HepG2 (cell line): Measurements from ENCODE around the gene ZNF625. TPM values are rescaled to one million over a fixed set of nuclear protein-coding genes. Genes with fewer than 3 reads are reported as not detected.
A peak's percentile ranks its signal among the peaks of the same experiment; 100 is the strongest.

ENCODE experiments used
- ASH2L ChIP-seq: fragments of 300-600, 200-600 bp; sonication (generic); IDR thresholded peaks from 2 replicates; pipeline ENCODE4 v1.7.0; 2017; ENCODE audit warnings: low read depth, mild to moderate bottlenecking, moderate library complexity, mixed read lengths, low read length; ENCODE audit not compliant: insufficient read length
- FOXC1 ChIP-seq: sonication (generic); formaldehyde crosslinking; IDR thresholded peaks from 2 replicates; pipeline ENCODE4 v1.8.0; 2022; ENCODE audit warnings: mild to moderate bottlenecking, missing genetic modification reagents, borderline replicate concordance
- KDM1A ChIP-seq: IDR thresholded peaks from 2 replicates; pipeline ENCODE4 v1.6.1; 2016; ENCODE audit warnings: missing compliant biosample characterization
- MIER2 ChIP-seq: IDR thresholded peaks from 2 replicates; pipeline ENCODE4 v1.6.1; 2016; ENCODE audit warnings: missing biosample characterization, missing genetic modification reagents
- MLLT10 ChIP-seq: sonication (generic); formaldehyde crosslinking; IDR thresholded peaks from 2 replicates; pipeline ENCODE4 v1.4.0; 2020; ENCODE audit warnings: missing genetic modification reagents
- MXD4 ChIP-seq: IDR thresholded peaks from 2 replicates; pipeline ENCODE4 v1.6.1; 2016; ENCODE audit warnings: mild to moderate bottlenecking, missing biosample characterization, missing genetic modification reagents
- NFIB ChIP-seq: sonication (generic); formaldehyde crosslinking; IDR thresholded peaks from 2 replicates; pipeline ENCODE4 v1.9.0; 2021; ENCODE audit warnings: missing genetic modification reagents, mild to moderate bottlenecking, borderline replicate concordance
- RFXANK ChIP-seq: IDR thresholded peaks from 2 replicates; pipeline ENCODE4 v1.6.1; 2016
- SPEN ChIP-seq: sonication (generic); formaldehyde crosslinking; IDR thresholded peaks from 2 replicates; pipeline ENCODE4 v1.5.1; 2020; ENCODE audit warnings: low read depth, mild to moderate bottlenecking, missing genetic modification reagents
- YEATS2 ChIP-seq: sonication (generic); formaldehyde crosslinking; IDR thresholded peaks from 2 replicates; pipeline ENCODE4 v1.4.0; 2020; ENCODE audit warnings: missing genetic modification reagents, borderline replicate concordance
- ZFP37 ChIP-seq: sonication (generic); formaldehyde crosslinking; IDR thresholded peaks from 2 replicates; pipeline ENCODE4 v1.4.0; 2020; ENCODE audit warnings: missing genetic modification reagents, borderline replicate concordance
- ZNF432 ChIP-seq: sonication (generic); formaldehyde crosslinking; IDR thresholded peaks from 2 replicates; pipeline ENCODE4 v1.5.0; 2020; ENCODE audit warnings: missing genetic modification reagents, mild to moderate bottlenecking, borderline replicate concordance
- ZNF589 ChIP-seq: sonication (generic); formaldehyde crosslinking; conservative IDR thresholded peaks from 2 replicates; pipeline ENCODE4 v1.8.0; 2022; ENCODE audit warnings: mild to moderate bottlenecking, moderate library complexity, missing genetic modification reagents
- polyA plus RNA-seq, 8 experiments: library from polyadenylated mRNA; depleted of rRNA in 3 of 8; stranded (reverse) in 7 of 8; unstranded in 1 of 8; fragments of >200 nt; fragmentation: Illumina TruSeq in 4 of 8; extraction: Trizol in 4 of 8; gene quantifications; 2 replicates each; pipeline versions ENCODE4 v1.2.1 to v1.2.3, GENCODE V29; 2011 to 2016; ENCODE audit warnings: low read depth in 4 of 8, missing spikeins in 1 of 8, mixed read lengths in 1 of 8; ENCODE audit not compliant: insufficient read depth in 1 of 8
- total RNA-seq, 5 experiments: library from RNA; depleted of rRNA; stranded (reverse); fragments of >200 nt; fragmentation: Illumina TruSeq; extraction: Trizol; gene quantifications; 2 replicates each; pipeline ENCODE4 v1.2.3, GENCODE V29; 2016; ENCODE audit warnings: low read depth in 1 of 5
- TF ChIP-seq, protein P1 (sequence below): IDR thresholded peaks from 2 replicates; pipeline ENCODE4 v1.6.1; 2016; ENCODE audit warnings: missing compliant biosample characterization, missing genetic modification reagents, borderline replicate concordance
- TF ChIP-seq, protein P2 (sequence below): sonication (generic); formaldehyde crosslinking; IDR thresholded peaks from 2 replicates; pipeline ENCODE4 v1.4.0; 2020; ENCODE audit warnings: missing genetic modification reagents
- TF ChIP-seq, protein P3 (sequence below): sonication (generic); formaldehyde crosslinking; conservative IDR thresholded peaks from 2 replicates; pipeline ENCODE4 v1.4.0; 2020; ENCODE audit warnings: missing genetic modification reagents
- TF ChIP-seq, protein P4 (sequence below): sonication (generic); formaldehyde crosslinking; conservative IDR thresholded peaks from 2 replicates; pipeline ENCODE4 v1.8.0; 2022; ENCODE audit warnings: low read depth, missing genetic modification reagents

Gene ZNF625
- total and polyA plus RNA-seq, 2 of the 13 experiments (the other 11 are each of a cell fraction or from before 2014, with no cell fraction given), result 1.7 to 12.2 TPM

DNA sequence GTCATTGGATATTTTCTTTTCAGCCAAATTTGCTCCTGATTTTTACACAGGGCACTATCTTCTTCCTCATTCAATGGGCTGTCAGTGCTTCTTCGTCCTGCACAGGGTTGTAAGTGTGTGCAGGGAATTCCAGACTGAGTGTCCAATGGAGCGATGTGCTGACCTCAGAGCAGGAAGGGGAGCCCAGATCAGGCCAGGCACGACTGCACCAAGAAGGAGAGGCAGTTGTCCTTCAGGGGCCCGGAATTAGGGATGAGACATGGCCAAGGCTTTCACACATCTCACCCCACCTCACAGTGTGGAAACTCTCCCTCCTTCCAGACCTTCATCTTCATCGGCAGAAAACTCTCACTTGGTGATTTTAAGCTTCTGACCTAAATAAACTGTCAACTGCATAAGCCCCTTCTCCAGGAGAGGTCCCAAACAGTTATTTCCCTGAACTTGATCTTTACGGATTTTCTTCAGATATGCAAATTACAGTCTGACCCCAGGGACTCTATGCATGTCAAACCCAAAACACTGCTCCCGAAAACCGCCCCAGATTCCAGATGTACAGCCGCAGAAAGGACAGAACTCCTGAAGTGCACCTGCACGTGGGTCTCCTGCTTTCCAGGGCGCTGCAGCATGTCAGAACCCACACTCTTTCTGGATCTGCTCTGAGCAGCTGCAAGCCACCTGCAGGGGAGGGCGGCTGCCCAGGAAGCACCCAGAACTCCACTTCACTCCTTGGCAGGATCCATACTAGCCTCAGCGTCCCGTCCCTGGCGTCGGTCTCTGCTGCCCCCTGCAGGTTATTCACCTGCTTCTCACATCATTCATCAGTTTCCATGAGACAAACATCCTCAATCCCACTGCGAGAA is 15.8 kb downstream of the ZNF625 start (continued):
- TF ChIP-seq, protein P1, sequence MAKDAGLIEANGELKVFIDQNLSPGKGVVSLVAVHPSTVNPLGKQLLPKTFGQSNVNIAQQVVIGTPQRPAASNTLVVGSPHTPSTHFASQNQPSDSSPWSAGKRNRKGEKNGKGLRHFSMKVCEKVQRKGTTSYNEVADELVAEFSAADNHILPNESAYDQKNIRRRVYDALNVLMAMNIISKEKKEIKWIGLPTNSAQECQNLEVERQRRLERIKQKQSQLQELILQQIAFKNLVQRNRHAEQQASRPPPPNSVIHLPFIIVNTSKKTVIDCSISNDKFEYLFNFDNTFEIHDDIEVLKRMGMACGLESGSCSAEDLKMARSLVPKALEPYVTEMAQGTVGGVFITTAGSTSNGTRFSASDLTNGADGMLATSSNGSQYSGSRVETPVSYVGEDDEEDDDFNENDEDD (CRISPR knock-in tag), result no peak
- TF ChIP-seq MIER2 (CRISPR knock-in tag) (no peak), ZNF589 (no peak), ZNF432 (no peak), ZFP37 (no peak), SPEN (CRISPR knock-in tag) (no peak), ASH2L (peak; percentile 15), YEATS2 (peak; percentile 23; the same call in 1 of the 2 replicates), KDM1A (0 out of 2 replicates have a peak, but pooled peaks have one; percentile 3), NFIB (CRISPR knock-in tag) (no peak), FOXC1 (no peak), MXD4 (CRISPR knock-in tag) (no peak), RFXANK (CRISPR knock-in tag) (peak; percentile 14; the same call in 1 of the 2 replicates), MLLT10 (CRISPR knock-in tag) (no peak)
- TF ChIP-seq, protein P2, sequence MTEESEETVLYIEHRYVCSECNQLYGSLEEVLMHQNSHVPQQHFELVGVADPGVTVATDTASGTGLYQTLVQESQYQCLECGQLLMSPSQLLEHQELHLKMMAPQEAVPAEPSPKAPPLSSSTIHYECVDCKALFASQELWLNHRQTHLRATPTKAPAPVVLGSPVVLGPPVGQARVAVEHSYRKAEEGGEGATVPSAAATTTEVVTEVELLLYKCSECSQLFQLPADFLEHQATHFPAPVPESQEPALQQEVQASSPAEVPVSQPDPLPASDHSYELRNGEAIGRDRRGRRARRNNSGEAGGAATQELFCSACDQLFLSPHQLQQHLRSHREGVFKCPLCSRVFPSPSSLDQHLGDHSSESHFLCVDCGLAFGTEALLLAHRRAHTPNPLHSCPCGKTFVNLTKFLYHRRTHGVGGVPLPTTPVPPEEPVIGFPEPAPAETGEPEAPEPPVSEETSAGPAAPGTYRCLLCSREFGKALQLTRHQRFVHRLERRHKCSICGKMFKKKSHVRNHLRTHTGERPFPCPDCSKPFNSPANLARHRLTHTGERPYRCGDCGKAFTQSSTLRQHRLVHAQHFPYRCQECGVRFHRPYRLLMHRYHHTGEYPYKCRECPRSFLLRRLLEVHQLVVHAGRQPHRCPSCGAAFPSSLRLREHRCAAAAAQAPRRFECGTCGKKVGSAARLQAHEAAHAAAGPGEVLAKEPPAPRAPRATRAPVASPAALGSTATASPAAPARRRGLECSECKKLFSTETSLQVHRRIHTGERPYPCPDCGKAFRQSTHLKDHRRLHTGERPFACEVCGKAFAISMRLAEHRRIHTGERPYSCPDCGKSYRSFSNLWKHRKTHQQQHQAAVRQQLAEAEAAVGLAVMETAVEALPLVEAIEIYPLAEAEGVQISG (CRISPR knock-in tag), result 0 out of 2 replicates have a peak, but pooled peaks have one; percentile 30
- TF ChIP-seq, protein P3, sequence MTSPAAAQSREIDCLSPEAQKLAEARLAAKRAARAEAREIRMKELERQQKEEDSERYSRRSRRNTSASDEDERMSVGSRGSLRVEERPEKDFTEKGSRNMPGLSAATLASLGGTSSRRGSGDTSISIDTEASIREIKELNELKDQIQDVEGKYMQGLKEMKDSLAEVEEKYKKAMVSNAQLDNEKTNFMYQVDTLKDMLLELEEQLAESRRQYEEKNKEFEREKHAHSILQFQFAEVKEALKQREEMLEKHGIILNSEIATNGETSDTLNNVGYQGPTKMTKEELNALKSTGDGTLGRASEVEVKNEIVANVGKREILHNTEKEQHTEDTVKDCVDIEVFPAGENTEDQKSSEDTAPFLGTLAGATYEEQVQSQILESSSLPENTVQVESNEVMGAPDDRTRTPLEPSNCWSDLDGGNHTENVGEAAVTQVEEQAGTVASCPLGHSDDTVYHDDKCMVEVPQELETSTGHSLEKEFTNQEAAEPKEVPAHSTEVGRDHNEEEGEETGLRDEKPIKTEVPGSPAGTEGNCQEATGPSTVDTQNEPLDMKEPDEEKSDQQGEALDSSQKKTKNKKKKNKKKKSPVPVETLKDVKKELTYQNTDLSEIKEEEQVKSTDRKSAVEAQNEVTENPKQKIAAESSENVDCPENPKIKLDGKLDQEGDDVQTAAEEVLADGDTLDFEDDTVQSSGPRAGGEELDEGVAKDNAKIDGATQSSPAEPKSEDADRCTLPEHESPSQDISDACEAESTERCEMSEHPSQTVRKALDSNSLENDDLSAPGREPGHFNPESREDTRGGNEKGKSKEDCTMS (CRISPR knock-in tag), result no peak; the same call in 1 of the 2 replicates
- TF ChIP-seq, protein P4, sequence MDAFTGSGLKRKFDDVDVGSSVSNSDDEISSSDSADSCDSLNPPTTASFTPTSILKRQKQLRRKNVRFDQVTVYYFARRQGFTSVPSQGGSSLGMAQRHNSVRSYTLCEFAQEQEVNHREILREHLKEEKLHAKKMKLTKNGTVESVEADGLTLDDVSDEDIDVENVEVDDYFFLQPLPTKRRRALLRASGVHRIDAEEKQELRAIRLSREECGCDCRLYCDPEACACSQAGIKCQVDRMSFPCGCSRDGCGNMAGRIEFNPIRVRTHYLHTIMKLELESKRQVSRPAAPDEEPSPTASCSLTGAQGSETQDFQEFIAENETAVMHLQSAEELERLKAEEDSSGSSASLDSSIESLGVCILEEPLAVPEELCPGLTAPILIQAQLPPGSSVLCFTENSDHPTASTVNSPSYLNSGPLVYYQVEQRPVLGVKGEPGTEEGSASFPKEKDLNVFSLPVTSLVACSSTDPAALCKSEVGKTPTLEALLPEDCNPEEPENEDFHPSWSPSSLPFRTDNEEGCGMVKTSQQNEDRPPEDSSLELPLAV (CRISPR knock-in tag), result no peak
